ENCODE measurements around the gene SRCAP. TPM values are rescaled to one million over a fixed set of nuclear protein-coding genes. Genes with fewer than 3 reads are reported as not detected.
A peak's percentile ranks its signal among the peaks of the same experiment; 100 is the strongest.

SRCAP gene
- total RNA-seq, 2 donors from 2014 or later = 52.9 to 64.7 TPM

GRCh38 chr16:30720694-30721093 is 21.7 kb downstream of the SRCAP start:
- H3K27ac Mint-ChIP-seq = peak overlapping the region; percentile 36
- H3K36me3 Mint-ChIP-seq (ENCODE audit: insufficient read depth in 2 of 2) = peaks cover 22 to 61% of the 10 kb centered on the region in 2 donors
- peaks cover 0 to under 1% of the 10 kb centered on the region in 2 donors for H3K9me3 Mint-ChIP-seq
- no peak for ATAC-seq (replicated peaks in 1 of 2)
- DNase-seq = no peak
- H3K4me3 Mint-ChIP-seq = no peak overlapping the region
- H3K27me3 Mint-ChIP-seq (ENCODE audit: low read depth) = no peaks in the 10 kb centered on the region
- peaks cover 11% of the 10 kb centered on the region for H3K4me1 Mint-ChIP-seq (ENCODE audit: low read depth)

- no peak for DNase-seq
- Mint-ChIP-seq H3K27ac (peak overlapping the region; percentile 0), H3K4me1 (ENCODE audit: low read depth) (peaks cover 6% of the 10 kb centered on the region), H3K9me3 (no peaks in the 10 kb centered on the region), H3K4me3 (no peak overlapping the region), H3K36me3 (ENCODE audit: insufficient read depth in 2 of 2) (peaks cover 20 to 61% of the 10 kb centered on the region in 2 donors), H3K27me3 (ENCODE audit: low read depth) (no peaks in the 10 kb centered on the region)
- no peak for ATAC-seq (replicated peaks in 1 of 2)
These were observed 22.2 kb downstream of the SRCAP start for GRCh38 chr16:30721167-30721566.

DNA sequence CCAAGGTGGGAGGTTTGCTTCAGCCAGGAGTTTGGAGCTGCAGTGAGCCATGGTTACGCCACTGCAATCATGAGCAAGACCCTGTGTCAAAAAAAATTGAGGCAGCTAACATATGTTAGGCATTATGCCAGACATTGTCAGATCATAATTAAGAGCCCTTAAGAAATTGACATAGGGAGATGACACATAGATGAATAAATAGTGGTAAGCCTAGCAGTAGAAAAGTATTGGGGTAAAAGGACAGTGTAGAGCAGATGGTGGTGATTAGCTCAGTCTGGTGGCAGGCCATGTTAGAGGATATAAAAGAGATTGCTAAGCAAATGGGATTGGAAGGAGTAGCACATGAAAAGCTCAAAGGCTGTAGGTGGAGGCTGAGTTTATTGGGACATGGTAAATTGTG is 22.6 kb downstream of the SRCAP start:
- no peak overlapping the region for H3K4me3 Mint-ChIP-seq
- H3K9me3 Mint-ChIP-seq = no peaks in the 10 kb centered on the region
- H3K36me3 Mint-ChIP-seq (ENCODE audit: insufficient read depth in 2 of 2) = peaks cover 16 to 58% of the 10 kb centered on the region in 2 donors
- H3K4me1 Mint-ChIP-seq (ENCODE audit: low read depth) = peaks cover 2% of the 10 kb centered on the region
- peak overlapping the region; percentile 0 for H3K27ac Mint-ChIP-seq
- DNase-seq = no peak
- ATAC-seq (replicated peaks in 1 of 2) = no peak
- no peaks in the 10 kb centered on the region for H3K27me3 Mint-ChIP-seq (ENCODE audit: low read depth)

DNA sequence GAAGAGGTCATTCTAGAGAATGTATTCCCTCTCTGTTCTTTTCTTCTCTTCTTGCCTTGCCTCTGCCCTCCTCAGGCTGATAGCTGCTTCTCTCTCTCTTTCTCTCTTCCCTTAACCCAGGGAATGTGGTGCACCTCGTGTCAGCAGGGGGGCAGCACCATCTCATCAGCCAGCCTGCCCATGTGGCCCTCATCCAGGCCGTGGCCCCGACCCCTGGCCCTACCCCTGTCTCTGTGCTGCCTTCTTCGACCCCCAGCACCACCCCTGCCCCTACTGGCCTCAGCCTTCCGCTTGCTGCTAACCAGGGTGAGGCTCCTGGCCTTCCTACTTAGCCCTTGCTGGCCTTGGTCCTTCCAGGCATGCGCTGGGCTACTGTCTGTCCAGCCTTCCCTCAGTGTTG is 23.5 kb downstream of the SRCAP start:
- H3K27me3 Mint-ChIP-seq (ENCODE audit: low read depth) = no peaks in the 10 kb centered on the region
- no peaks in the 10 kb centered on the region for H3K4me1 Mint-ChIP-seq (ENCODE audit: low read depth)
- ATAC-seq (replicated peaks in 1 of 2) (no peak), DNase-seq (no peak)
- no peak overlapping the region for H3K4me3 Mint-ChIP-seq
- H3K9me3 Mint-ChIP-seq = no peaks in the 10 kb centered on the region
- H3K36me3 Mint-ChIP-seq (ENCODE audit: insufficient read depth in 2 of 2) = peaks cover 18 to 54% of the 10 kb centered on the region in 2 donors
- no peak overlapping the region for H3K27ac Mint-ChIP-seq

DNA sequence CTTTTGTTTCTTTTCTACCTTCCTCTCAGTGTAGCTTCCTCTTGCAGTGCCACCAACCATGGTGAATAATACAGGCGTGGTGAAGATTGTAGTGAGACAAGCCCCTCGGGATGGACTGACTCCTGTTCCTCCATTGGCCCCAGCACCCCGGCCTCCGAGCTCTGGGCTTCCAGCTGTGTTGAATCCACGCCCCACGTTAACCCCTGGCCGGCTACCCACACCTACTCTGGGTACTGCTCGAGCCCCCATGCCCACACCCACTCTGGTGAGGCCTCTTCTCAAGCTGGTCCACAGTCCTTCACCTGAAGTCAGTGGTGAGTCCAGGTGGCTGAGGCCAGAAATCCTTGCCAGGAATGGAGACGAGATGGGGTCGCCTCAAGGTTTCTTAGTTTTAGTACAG is 23.9 kb downstream of the SRCAP start:
- Mint-ChIP-seq H3K4me3 (no peak overlapping the region), H3K36me3 (ENCODE audit: insufficient read depth in 2 of 2) (peaks cover 18 to 51% of the 10 kb centered on the region in 2 donors), H3K9me3 (no peaks in the 10 kb centered on the region), H3K27ac (no peak overlapping the region), H3K27me3 (ENCODE audit: low read depth) (no peaks in the 10 kb centered on the region), H3K4me1 (ENCODE audit: low read depth) (no peaks in the 10 kb centered on the region)
- DNase-seq (no peak), ATAC-seq (replicated peaks in 1 of 2) (no peak)

GRCh38 chr16:30723725-30724355 is 24.9 kb downstream of the SRCAP start:
- DNase-seq (no peak), ATAC-seq (replicated peaks in 1 of 2) (no peak)
- Mint-ChIP-seq H3K4me3 (no peak overlapping the region), H3K27ac (peak overlapping the region; percentile 60), H3K9me3 (no peaks in the 10 kb centered on the region), H3K27me3 (ENCODE audit: low read depth) (no peaks in the 10 kb centered on the region), H3K4me1 (ENCODE audit: low read depth) (no peaks in the 10 kb centered on the region), H3K36me3 (ENCODE audit: insufficient read depth in 2 of 2) (peaks cover 18 to 50% of the 10 kb centered on the region in 2 donors)

GRCh38 chr16:30724641-30725417 is 25.9 kb downstream of the SRCAP start:
- ATAC-seq (replicated peaks in 1 of 2) (no peak), DNase-seq (no peak)
- no peaks in the 10 kb centered on the region for H3K4me1 Mint-ChIP-seq (ENCODE audit: low read depth)
- no peak overlapping the region for H3K4me3 Mint-ChIP-seq
- H3K36me3 Mint-ChIP-seq (ENCODE audit: insufficient read depth in 2 of 2) = peaks cover 18 to 54% of the 10 kb centered on the region in 2 donors
- H3K27me3 Mint-ChIP-seq (ENCODE audit: low read depth) = no peaks in the 10 kb centered on the region
- H3K27ac Mint-ChIP-seq = peak overlapping the region; percentile 43
- H3K9me3 Mint-ChIP-seq = no peaks in the 10 kb centered on the region

- Mint-ChIP-seq H3K9me3 (no peaks in the 10 kb centered on the region), H3K4me3 (no peak overlapping the region), H3K27me3 (ENCODE audit: low read depth) (no peaks in the 10 kb centered on the region), H3K27ac (peak overlapping the region; percentile 43), H3K36me3 (ENCODE audit: insufficient read depth in 2 of 2) (peaks cover 16 to 49% of the 10 kb centered on the region in 2 donors), H3K4me1 (ENCODE audit: low read depth) (no peaks in the 10 kb centered on the region)
- ATAC-seq (replicated peaks in 1 of 2) (no peak), DNase-seq (no peak)
These were observed 26.4 kb downstream of the SRCAP start for GRCh38 chr16:30725418-30725792.

DNA sequence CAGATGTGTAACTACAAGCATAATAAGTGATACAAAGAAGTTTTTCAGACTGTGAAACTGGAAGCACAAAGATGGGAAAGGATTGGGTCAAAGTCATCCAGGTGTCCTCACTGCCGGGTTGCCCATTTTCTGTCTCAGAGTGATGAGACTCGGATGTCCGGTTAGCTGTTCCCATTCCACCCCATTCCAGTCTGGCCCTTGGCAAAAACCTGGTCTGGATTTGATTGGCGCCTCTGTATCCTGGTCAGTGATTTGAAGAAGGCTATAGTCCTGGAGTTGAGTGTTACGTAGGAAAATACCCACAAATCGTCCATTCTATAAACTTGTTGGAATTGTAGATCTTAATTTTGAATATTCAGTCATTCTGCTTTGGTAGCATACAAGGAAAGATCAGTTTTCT is 29.4 kb downstream of the SRCAP start:
- no peak for ATAC-seq (replicated peaks in 1 of 2)
- DNase-seq = no peak
- Mint-ChIP-seq H3K27me3 (ENCODE audit: low read depth) (no peaks in the 10 kb centered on the region), H3K36me3 (ENCODE audit: insufficient read depth in 2 of 2) (peaks cover 14 to 35% of the 10 kb centered on the region in 2 donors), H3K4me1 (ENCODE audit: low read depth) (peaks cover 4% of the 10 kb centered on the region), H3K9me3 (no peaks in the 10 kb centered on the region), H3K27ac (no peak overlapping the region), H3K4me3 (no peak overlapping the region)

DNA sequence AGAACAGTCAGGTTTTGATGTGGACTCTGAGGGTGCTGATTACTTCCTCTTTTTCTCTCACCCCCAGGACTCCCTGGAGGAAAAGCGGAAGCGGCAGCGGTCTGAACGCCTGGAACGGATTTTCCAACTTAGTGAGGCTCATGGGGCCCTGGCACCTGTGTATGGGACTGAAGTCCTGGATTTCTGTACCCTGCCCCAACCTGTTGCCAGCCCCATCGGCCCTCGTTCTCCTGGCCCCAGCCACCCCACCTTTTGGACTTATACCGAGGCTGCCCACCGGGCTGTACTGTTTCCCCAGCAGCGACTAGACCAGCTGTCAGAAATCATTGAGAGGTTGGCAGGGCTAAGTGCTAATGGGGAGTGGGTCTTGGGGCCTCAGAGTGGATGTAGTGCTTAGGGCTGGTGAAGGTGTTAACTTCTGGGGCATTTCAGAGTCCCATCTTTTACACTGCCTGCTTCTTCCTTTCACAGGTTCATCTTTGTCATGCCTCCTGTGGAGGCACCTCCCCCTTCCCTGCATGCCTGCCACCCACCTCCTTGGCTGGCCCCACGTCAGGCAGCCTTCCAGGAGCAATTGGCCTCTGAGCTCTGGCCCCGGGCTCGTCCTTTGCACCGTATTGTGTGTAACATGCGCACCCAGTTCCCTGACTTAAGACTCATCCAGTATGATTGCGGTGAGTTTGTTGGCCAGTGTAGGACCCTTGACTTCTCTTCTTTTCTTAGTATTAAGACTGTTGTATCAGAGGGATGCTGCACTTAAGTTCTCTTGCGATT is 30.1 kb downstream of the SRCAP start:
- no peaks in the 10 kb centered on the region for H3K9me3 Mint-ChIP-seq
- H3K36me3 Mint-ChIP-seq (ENCODE audit: insufficient read depth in 2 of 2) = peaks cover 8 to 34% of the 10 kb centered on the region in 2 donors
- H3K4me3 Mint-ChIP-seq = no peak overlapping the region
- no peaks in the 10 kb centered on the region for H3K27me3 Mint-ChIP-seq (ENCODE audit: low read depth)
- peak overlapping the region; percentile 70 for H3K27ac Mint-ChIP-seq
- peaks cover 4% of the 10 kb centered on the region for H3K4me1 Mint-ChIP-seq (ENCODE audit: low read depth)
- DNase-seq (no peak), ATAC-seq (replicated peaks in 1 of 2) (no peak)

GRCh38 chr16:30731411-30731810 is 32.4 kb downstream of the SRCAP start:
- ATAC-seq (replicated peaks in 1 of 2) (peak; percentile 41 to 45), DNase-seq (no peak)
- Mint-ChIP-seq H3K36me3 (ENCODE audit: insufficient read depth in 2 of 2) (peaks cover 7 to 25% of the 10 kb centered on the region in 2 donors), H3K9me3 (no peaks in the 10 kb centered on the region), H3K4me1 (ENCODE audit: low read depth) (peaks cover 4% of the 10 kb centered on the region), H3K27ac (no peak overlapping the region), H3K27me3 (ENCODE audit: low read depth) (no peaks in the 10 kb centered on the region), H3K4me3 (no peak overlapping the region)

GRCh38 chr16:30736995-30737793 is 38.2 kb downstream of the SRCAP start:
- Mint-ChIP-seq H3K4me3 (no peak overlapping the region), H3K36me3 (ENCODE audit: insufficient read depth in 2 of 2) (peaks cover 10 to 33% of the 10 kb centered on the region in 2 donors), H3K27ac (peak overlapping the region; percentile 49), H3K27me3 (ENCODE audit: low read depth) (no peaks in the 10 kb centered on the region), H3K9me3 (no peaks in the 10 kb centered on the region), H3K4me1 (ENCODE audit: low read depth) (peaks cover 26% of the 10 kb centered on the region)
- no peak for DNase-seq
- ATAC-seq (replicated peaks in 1 of 2) = no peak

Measured in activated T-cell treated with anti-CD3 and anti-CD28 coated beads, Interleukin-2, amount 50 U/mL, for 72 hours (primary cell).